ENCODE results near the gene KANSL1L. TPM values are rescaled to one million over a fixed set of nuclear protein-coding genes. Genes with fewer than 3 reads are reported as not detected.

The KANSL1L gene
- total RNA-seq, 1 experiment from 2014 or later = 6.7 TPM

GRCh38 chr2:210170196-210170445, 1.1 kb downstream of the KANSL1L start:
- peak overlapping the region; percentile 68 to 72 for H3K4me3 ChIP-seq (replicated peaks in 1 of 2; ENCODE audit: low read depth in 1 of 2, low read length in 2 of 2)
- TF ChIP-seq MAX (IDR thresholded peaks at IDR 0.05) (no peak), CEBPB (IDR thresholded peaks at IDR 0.05; ENCODE audit: low read depth) (no peak), RAD21 (IDR thresholded peaks at IDR 0.05; ENCODE audit: low read depth) (no peak), ATF3 (IDR thresholded peaks at IDR 0.05) (no peak), JUND (IDR thresholded peaks at IDR 0.05) (no peak), TCF7L2 (IDR thresholded peaks at IDR 0.05; ENCODE audit: borderline replicate concordance, extremely low read depth, insufficient read depth, insufficient read length) (no peak), ELF1 (IDR thresholded peaks at IDR 0.05; ENCODE audit: borderline replicate concordance, low read depth) (no peak), EGR1 (IDR thresholded peaks at IDR 0.05; ENCODE audit: low read depth) (no peak), ZFX (IDR thresholded peaks at IDR 0.05) (no peak)
- ATAC-seq = no peak
- H3K79me2 ChIP-seq (ENCODE audit: insufficient read depth, low read length) = peaks cover 13% of the 10 kb centered on the region; the same call in 1 of the 2 replicates
- no TSS peak for BruUV-seq (replicated peaks)
- no peaks in the 10 kb centered on the region for H3K9me3 ChIP-seq (ENCODE audit: control insufficient read depth in 1 of 2, insufficient read depth in 1 of 2, low read depth in 1 of 2, low read length in 2 of 2)
- no peaks in the 10 kb centered on the region for H3K9me2 ChIP-seq (ENCODE audit: insufficient read depth)
- peak overlapping the region; percentile 82 for H3K4me2 ChIP-seq (ENCODE audit: low read length)
- POLR2A ChIA-PET = no interaction called here
- H2AFZ ChIP-seq (ENCODE audit: low read depth, low read length, poor library complexity, severe bottlenecking) = no peak overlapping the region
- peak overlapping the region; percentile 76 for H3K9ac ChIP-seq (ENCODE audit: low read length)
- RAD21 ChIA-PET (ENCODE audit: low non-redundant PET in 1 of 2, low total read pairs in 2 of 2, uncharacterized antibody in 2 of 2, unreplicated experiment in 2 of 2) = no interaction called here
- intact Hi-C loops (cut with micrococcal nuclease) = loop anchor here (5.0 kb wide), 2 partner anchors 168 to 743 kb away; partner anchors contain the start of gene RPE
- H4K20me1 ChIP-seq (ENCODE audit: insufficient read depth) = no peaks in the 10 kb centered on the region
- DNase-seq (ENCODE audit: low read depth, low spot score) = no peak
- CTCF ChIA-PET = no interaction called here
- peak overlapping the region; percentile 57 for H3K27ac ChIP-seq (ENCODE audit: low read depth, low read length)
- no peaks in the 10 kb centered on the region for H3K36me3 ChIP-seq (ENCODE audit: control insufficient read depth in 1 of 2, insufficient read depth in 2 of 2, low read length in 2 of 2)
- no peaks in the 10 kb centered on the region for H3K27me3 ChIP-seq (ENCODE audit: insufficient read depth, low read length)
- H3K4me1 ChIP-seq (ENCODE audit: control insufficient read depth in 1 of 2, insufficient read depth in 2 of 2, low read length in 2 of 2) = peaks cover 23 to 44% of the 10 kb centered on the region in 2 experiments

GRCh38 chr2:210169516-210170195, 1.6 kb downstream of the KANSL1L start:
- intact Hi-C loops (cut with micrococcal nuclease) = loop anchor here (5.0 kb wide), 2 partner anchors 167 to 742 kb away; partner anchors contain the start of gene RPE
- Histone ChIP-seq H3K4me1 (ENCODE audit: control insufficient read depth in 1 of 2, insufficient read depth in 2 of 2, low read length in 2 of 2) (peaks cover 23 to 44% of the 10 kb centered on the region in 2 experiments), H3K79me2 (ENCODE audit: insufficient read depth, low read length) (peaks cover 13% of the 10 kb centered on the region; the same call in 1 of the 2 replicates), H3K36me3 (ENCODE audit: control insufficient read depth in 1 of 2, insufficient read depth in 2 of 2, low read length in 2 of 2) (no peaks in the 10 kb centered on the region), H3K4me2 (ENCODE audit: low read length) (peak overlapping the region; percentile 82), H3K9me3 (ENCODE audit: control insufficient read depth in 1 of 2, insufficient read depth in 1 of 2, low read depth in 1 of 2, low read length in 2 of 2) (no peaks in the 10 kb centered on the region), H3K9me2 (ENCODE audit: insufficient read depth) (no peaks in the 10 kb centered on the region), H3K27ac (ENCODE audit: low read depth, low read length) (peak overlapping the region; percentile 57), H3K27me3 (ENCODE audit: insufficient read depth, low read length) (no peaks in the 10 kb centered on the region), H3K4me3 (replicated peaks in 1 of 2; ENCODE audit: low read depth in 1 of 2, low read length in 2 of 2) (peak overlapping the region; percentile 68 to 72), H4K20me1 (ENCODE audit: insufficient read depth) (no peaks in the 10 kb centered on the region), H3K9ac (ENCODE audit: low read length) (peak overlapping the region; percentile 76), H2AFZ (ENCODE audit: low read depth, low read length, poor library complexity, severe bottlenecking) (no peak overlapping the region)
- CTCF ChIA-PET = no interaction called here
- RAD21 ChIA-PET (ENCODE audit: low non-redundant PET in 1 of 2, low total read pairs in 2 of 2, uncharacterized antibody in 2 of 2, unreplicated experiment in 2 of 2) = no interaction called here
- TF ChIP-seq JUND (IDR thresholded peaks at IDR 0.05) (no peak), POLR2AphosphoS5 (IDR thresholded peaks at IDR 0.05; ENCODE audit: low read depth, low read length) (no peak), CBX3 (IDR thresholded peaks at IDR 0.05; ENCODE audit: low read depth) (no peak), SIN3A (IDR thresholded peaks at IDR 0.05; ENCODE audit: low read depth) (no peak), EZH2phosphoT487 (IDR thresholded peaks at IDR 0.05; ENCODE audit: borderline replicate concordance) (no peak), CTCF (IDR thresholded peaks at IDR 0.05 in 2 of 3, conservative IDR thresholded peaks at IDR 0.05 in 1 of 3; ENCODE audit: borderline replicate concordance in 1 of 3, insufficient read depth in 1 of 3, low read depth in 2 of 3, low read length in 2 of 3) (no peak), TCF7L2 (IDR thresholded peaks at IDR 0.05; ENCODE audit: borderline replicate concordance, extremely low read depth, insufficient read depth, insufficient read length) (no peak)
- POLR2A ChIA-PET = no interaction called here
- BruUV-seq (replicated peaks) = no TSS peak
- DNase-seq (ENCODE audit: low read depth, low spot score) (no peak), ATAC-seq (no peak)

All from HCT116 (cell line).